ENCODE data around the gene PIGO.

GRCh38 chr9:35054185-35054835 is 42.1 kb downstream of the PIGO start:
- no peak for TF ChIP-seq CTCF (conservative IDR thresholded peaks at IDR 0.05; ENCODE audit: low read depth, low read length)
- peak; percentile 30; the same call in 1 of the 2 replicates for TF ChIP-seq POLR2A (IDR thresholded peaks at IDR 0.05; ENCODE audit: low read depth, low read length)
- TF ChIP-seq SMC3 (IDR thresholded peaks at IDR 0.05; ENCODE audit: low read depth, low read length), result no peak
- TF ChIP-seq RFX5 (IDR thresholded peaks at IDR 0.05; ENCODE audit: low read depth, low read length), result no peak
- TF ChIP-seq RCOR1 (IDR thresholded peaks at IDR 0.05; ENCODE audit: insufficient replicate concordance, low read length), result no peak
